ENCODE data around the gene ZNF219. TPM values are rescaled to one million over a fixed set of nuclear protein-coding genes. Genes with fewer than 3 reads are reported as not detected.

The ZNF219 gene
- total and polyA plus RNA-seq, 2 of the 13 experiments (the other 11 are each of a cell fraction or from before 2014, with no cell fraction given): 34.5 to 36.6 TPM

DNA sequence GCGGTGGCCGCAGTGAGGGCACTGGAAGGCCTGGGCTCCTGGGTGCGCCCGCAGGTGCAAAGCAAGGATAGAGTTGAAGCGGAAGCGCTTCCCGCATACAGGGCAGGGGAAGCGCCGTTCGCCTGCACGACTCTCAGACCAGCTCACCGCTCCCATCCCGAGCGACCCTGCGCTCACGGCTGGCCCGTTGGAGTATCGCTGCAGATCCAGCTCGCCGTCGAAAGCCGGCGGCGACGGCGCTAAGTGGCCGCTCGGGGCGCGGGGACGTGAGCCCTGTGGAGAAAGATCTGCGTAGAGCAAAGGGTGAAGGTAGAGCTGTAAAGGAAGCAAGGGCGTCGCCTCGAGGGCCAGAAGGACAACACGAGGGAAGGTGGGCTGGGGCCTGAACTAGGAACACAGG is 5.4 kb downstream of the ZNF219 start:
- Histone ChIP-seq H3K4me3 (replicated peaks in 1 of 3; ENCODE audit: insufficient read depth in 1 of 3, low read depth in 2 of 3, low read length in 3 of 3) (no peak overlapping the region), H3K4me2 (ENCODE audit: low read depth, low read length) (no peak overlapping the region), H3K9me3 (ENCODE audit: low read length) (no peaks in the 10 kb centered on the region), H3K27ac (ENCODE audit: extremely low read length, insufficient read depth, low read length) (no peak overlapping the region), H3K4me1 (ENCODE audit: insufficient read depth, low read length) (peaks cover 39% of the 10 kb centered on the region), H2AFZ (ENCODE audit: low read length) (no peak overlapping the region), H3K79me2 (ENCODE audit: insufficient read depth, low read length) (peaks cover 26% of the 10 kb centered on the region), H3K36me3 (replicated peaks in 1 of 2; ENCODE audit: control insufficient read depth in 1 of 2, insufficient read depth in 2 of 2, low read length in 2 of 2) (peaks cover 27 to 41% of the 10 kb centered on the region in 2 experiments), H3K27me3 (ENCODE audit: control insufficient read depth in 1 of 2, insufficient read depth in 2 of 2, low read length in 2 of 2) (no peaks in the 10 kb centered on the region; a peak in 1 of 5 replicates), H4K20me1 (ENCODE audit: insufficient read depth, low read length) (peaks cover 8% of the 10 kb centered on the region; the same call in 1 of the 2 replicates), H3K9ac (ENCODE audit: insufficient read depth, low read depth, low read length) (no peak overlapping the region)
- no peak for ATAC-seq
- in situ Hi-C loops (cut with HindIII; ENCODE audit: extremely low pct_ligation_motif_present, low pct_unique_long_range_greater_than_20kb): no loop called here
- POLR2A ChIA-PET: interaction anchor here (0.9 to 7.8 kb wide), 9 partner anchors 11 to 78 kb away, joined by 3 to 91 read pairs (median 4); partner anchors contain the start of gene ARHGEF40
- no TSS peak for BruUV-seq (replicated peaks)
- no peak for FAIRE-seq
- DNase-seq (ENCODE audit: low spot score): no peak
- CTCF ChIA-PET (ENCODE audit: low intra/inter-chr PET ratio, low total read pairs): interaction anchor here (0.6 to 12.2 kb wide), 12 partner anchors 13 to 104 kb away, joined by 3 to 320 read pairs (median 5); partner anchors contain the start of genes ARHGEF40 and METTL17
- WGBS (ENCODE audit: low lambda C conversion rate): 94% methylated on average over 36 of the region's 36 CpGs
- intact Hi-C loops (cut with micrococcal nuclease; ENCODE audit: unreplicated experiment): no loop called here
- TF ChIP-seq, protein P1, sequence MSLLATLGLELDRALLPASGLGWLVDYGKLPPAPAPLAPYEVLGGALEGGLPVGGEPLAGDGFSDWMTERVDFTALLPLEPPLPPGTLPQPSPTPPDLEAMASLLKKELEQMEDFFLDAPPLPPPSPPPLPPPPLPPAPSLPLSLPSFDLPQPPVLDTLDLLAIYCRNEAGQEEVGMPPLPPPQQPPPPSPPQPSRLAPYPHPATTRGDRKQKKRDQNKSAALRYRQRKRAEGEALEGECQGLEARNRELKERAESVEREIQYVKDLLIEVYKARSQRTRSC (CRISPR knock-in tag; IDR thresholded peaks at IDR 0.05; ENCODE audit: low read depth): no peak
- TF ChIP-seq ZNF530 (CRISPR knock-in tag; IDR thresholded peaks at IDR 0.05; ENCODE audit: low read depth) (no peak), ZNF235 (CRISPR knock-in tag; IDR thresholded peaks at IDR 0.05; ENCODE audit: borderline replicate concordance) (no peak), ATAD3A (CRISPR knock-in tag; IDR thresholded peaks at IDR 0.05) (no peak), SRF (IDR thresholded peaks at IDR 0.05; ENCODE audit: low read depth, low read length) (no peak), RNF2 (conservative IDR thresholded peaks at IDR 0.05; ENCODE audit: low read depth) (no peak), ZNF660 (CRISPR knock-in tag; IDR thresholded peaks at IDR 0.05; ENCODE audit: borderline replicate concordance, low read depth) (no peak), REL (CRISPR knock-in tag; conservative IDR thresholded peaks at IDR 0.05) (no peak), ZNF564 (CRISPR knock-in tag; IDR thresholded peaks at IDR 0.05) (no peak), JARID2 (CRISPR knock-in tag; IDR thresholded peaks at IDR 0.05; ENCODE audit: insufficient replicate concordance) (no peak), AKAP8 (CRISPR knock-in tag; IDR thresholded peaks at IDR 0.05) (0 out of 2 replicates have a peak, but pooled peaks have one; percentile 11), PRPF4 (IDR thresholded peaks at IDR 0.05; ENCODE audit: low read depth, low read length, poor library complexity, severe bottlenecking) (peak; percentile 42), NCOA5 (CRISPR knock-in tag; IDR thresholded peaks at IDR 0.05) (0 out of 2 replicates have a peak, but pooled peaks have one; percentile 21), HDAC6 (IDR thresholded peaks at IDR 0.05; ENCODE audit: low read depth, low read length) (no peak), CENPT (CRISPR knock-in tag; IDR thresholded peaks at IDR 0.05; ENCODE audit: low read depth) (no peak)
- TF ChIP-seq, protein P2, sequence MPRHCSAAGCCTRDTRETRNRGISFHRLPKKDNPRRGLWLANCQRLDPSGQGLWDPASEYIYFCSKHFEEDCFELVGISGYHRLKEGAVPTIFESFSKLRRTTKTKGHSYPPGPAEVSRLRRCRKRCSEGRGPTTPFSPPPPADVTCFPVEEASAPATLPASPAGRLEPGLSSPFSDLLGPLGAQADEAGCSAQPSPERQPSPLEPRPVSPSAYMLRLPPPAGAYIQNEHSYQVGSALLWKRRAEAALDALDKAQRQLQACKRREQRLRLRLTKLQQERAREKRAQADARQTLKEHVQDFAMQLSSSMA (CRISPR knock-in tag; IDR thresholded peaks at IDR 0.05): peak; percentile 69; the same call in 1 of the 2 replicates
- TF ChIP-seq, protein P3, sequence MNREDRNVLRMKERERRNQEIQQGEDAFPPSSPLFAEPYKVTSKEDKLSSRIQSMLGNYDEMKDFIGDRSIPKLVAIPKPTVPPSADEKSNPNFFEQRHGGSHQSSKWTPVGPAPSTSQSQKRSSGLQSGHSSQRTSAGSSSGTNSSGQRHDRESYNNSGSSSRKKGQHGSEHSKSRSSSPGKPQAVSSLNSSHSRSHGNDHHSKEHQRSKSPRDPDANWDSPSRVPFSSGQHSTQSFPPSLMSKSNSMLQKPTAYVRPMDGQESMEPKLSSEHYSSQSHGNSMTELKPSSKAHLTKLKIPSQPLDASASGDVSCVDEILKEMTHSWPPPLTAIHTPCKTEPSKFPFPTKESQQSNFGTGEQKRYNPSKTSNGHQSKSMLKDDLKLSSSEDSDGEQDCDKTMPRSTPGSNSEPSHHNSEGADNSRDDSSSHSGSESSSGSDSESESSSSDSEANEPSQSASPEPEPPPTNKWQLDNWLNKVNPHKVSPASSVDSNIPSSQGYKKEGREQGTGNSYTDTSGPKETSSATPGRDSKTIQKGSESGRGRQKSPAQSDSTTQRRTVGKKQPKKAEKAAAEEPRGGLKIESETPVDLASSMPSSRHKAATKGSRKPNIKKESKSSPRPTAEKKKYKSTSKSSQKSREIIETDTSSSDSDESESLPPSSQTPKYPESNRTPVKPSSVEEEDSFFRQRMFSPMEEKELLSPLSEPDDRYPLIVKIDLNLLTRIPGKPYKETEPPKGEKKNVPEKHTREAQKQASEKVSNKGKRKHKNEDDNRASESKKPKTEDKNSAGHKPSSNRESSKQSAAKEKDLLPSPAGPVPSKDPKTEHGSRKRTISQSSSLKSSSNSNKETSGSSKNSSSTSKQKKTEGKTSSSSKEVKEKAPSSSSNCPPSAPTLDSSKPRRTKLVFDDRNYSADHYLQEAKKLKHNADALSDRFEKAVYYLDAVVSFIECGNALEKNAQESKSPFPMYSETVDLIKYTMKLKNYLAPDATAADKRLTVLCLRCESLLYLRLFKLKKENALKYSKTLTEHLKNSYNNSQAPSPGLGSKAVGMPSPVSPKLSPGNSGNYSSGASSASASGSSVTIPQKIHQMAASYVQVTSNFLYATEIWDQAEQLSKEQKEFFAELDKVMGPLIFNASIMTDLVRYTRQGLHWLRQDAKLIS (CRISPR knock-in tag; IDR thresholded peaks at IDR 0.05): no peak
- TF ChIP-seq, protein P4, sequence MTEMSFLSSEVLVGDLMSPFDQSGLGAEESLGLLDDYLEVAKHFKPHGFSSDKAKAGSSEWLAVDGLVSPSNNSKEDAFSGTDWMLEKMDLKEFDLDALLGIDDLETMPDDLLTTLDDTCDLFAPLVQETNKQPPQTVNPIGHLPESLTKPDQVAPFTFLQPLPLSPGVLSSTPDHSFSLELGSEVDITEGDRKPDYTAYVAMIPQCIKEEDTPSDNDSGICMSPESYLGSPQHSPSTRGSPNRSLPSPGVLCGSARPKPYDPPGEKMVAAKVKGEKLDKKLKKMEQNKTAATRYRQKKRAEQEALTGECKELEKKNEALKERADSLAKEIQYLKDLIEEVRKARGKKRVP (CRISPR knock-in tag; IDR thresholded peaks at IDR 0.05): no peak

Measured in HepG2 (cell line).